HG03520 (cell line): Measurements from ENCODE around the gene TRIM43B.
"Not testable (repeated sequence)": the region's sequence is repeated elsewhere in the genome, so short reads cannot be mapped to it uniquely, and the experiment has no call there.

Experiments
- ATAC-seq: cut with Tn5 transposase; IDR thresholded peaks from one replicate; pipeline ENCODE4 v1.9.1; 2021; ENCODE audit warnings: mild to moderate bottlenecking, moderate library complexity; ENCODE audit not compliant: unreplicated experiment

TRIM43B gene

DNA sequence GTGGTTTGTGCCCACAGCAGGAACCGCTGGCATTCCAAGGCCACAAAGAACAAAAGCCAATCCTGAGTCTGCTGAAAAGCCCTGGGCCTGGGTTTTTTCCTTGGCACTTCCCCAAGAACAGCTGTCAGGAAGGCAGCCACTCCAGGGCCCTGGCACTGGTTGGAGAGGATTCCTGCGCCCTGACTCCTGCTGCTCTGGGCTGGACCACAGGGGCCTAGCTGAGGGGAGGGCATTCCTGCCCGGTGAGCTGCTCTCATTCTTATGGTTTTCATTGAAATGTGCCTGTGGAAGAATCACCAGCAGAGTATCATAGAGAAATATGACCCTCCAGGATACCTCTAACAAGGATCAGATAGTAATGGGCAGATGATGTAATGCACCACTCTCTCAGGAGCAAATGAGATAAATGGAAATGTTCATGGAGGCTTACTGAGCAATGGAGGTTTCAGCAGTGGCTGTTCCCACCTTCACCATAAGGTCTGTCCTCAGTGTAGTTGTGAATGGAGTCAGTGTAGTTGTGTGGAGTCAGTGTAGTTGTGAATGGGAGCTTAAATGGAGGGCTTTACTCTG lies 50.0 kb downstream of the TRIM43B start:
- ATAC-seq = not testable (repeated sequence)

DNA sequence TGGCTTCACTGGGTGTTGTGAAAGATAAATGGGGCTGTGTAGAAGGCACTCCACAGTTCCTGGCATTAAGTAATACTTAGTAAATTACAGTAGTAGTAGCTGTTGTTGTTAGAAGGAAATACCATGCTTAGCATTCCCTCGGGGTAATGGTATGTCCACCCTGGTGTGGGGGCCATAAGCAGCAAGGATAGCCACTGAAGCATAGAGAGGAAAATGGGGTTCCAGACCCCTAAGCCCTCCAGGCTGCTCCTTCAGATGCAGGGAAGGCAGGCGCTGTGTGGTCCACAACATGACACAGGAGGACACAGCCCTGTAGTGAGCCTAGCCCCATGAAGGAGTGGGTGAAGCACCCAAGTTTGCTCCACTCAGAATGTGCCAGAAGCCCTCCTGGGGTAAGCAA lies 50.6 kb downstream of the TRIM43B start:
- ATAC-seq = not testable (repeated sequence)

DNA sequence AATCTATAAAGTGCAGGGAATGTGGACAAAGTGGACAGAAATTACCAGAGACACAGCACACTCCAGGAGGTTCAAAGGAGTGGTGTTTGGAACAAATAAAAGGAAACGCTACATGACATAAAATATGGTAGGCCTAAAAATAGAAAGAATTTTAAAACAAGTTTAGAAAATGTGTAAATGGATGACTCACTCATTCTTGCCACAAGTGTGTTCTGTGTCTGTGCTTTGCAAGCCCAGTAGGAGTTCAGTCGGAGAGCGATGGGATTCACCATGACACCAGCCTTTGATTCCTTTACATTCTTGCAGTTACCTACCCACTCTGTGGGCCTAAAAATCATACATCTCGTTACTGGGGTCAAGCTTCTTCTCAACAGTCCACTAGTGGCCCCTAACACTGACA lies 51.2 kb downstream of the TRIM43B start:
- not testable (repeated sequence) for ATAC-seq

DNA sequence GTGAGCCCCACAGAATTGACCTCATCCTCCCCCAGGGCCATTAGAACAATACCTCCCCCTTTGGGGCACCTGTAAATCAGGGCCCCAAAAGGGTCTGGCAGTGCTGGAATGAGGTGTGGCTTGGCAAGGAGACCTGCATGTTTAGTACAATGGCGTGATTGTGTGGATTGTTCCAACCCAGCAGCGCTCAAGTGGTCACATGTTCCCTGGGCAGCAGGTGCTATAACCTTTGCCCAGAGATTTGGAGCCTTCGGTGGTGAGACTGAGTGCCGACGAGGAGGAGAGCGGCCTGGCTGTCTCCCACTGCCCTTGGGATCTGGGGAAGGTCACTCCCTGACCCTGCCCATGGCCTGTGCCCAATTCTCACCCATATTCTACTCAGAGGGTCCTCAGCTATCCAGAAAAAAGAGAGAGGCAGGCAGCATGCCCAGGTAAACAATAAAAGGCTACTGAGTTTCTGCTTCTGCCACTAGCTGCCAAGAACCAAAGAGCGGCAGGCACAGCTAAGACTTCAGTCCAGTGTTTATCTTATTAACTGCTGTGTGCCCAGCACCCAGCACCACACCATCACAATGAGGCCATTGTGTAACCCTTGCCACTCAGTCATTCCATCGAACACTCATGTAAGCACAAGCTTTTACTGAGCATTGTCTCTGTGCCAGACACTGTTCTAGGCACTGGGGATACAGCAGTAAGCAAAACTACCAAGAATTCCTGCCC lies 54.6 kb downstream of the TRIM43B start:
- ATAC-seq = not testable (repeated sequence)

DNA sequence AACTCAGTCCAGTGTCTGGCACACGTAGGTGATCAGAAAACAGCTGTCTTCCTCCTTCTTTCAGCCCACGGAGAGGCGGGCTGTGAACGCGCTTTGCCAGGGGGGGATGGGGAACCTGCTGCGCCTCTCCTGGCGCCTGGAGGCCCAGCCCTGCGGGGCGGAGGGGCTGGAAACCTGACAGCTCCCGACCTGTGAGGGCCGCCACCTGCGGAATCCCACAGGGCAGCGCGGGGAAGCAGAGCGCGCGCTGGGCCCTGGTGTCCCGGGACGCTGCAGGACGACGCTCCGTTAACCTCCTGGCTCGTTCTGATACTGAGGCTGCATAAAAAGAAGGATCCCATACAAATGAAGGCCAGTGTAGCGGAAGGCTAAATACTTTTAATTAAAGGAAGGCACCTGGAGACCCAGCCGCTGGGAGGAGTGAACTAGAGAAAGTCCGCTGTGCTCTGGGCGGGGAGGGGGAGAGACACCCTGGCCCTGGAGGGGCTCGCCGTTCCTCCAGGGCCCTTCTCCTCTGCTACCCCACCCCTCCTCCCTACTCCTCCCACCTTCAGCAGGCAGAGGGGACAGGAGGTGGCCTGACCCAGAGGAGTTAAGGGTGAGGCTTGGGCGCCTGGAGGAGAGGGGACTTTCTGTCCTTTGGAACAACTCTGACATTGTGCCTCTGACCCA lies 57.2 kb downstream of the TRIM43B start:
- ATAC-seq = not testable (repeated sequence)
